Kidney capillary endothelial cell (primary cell): Measurements from ENCODE around the gene LAMC1.

Source experiments
- DNase-seq: peaks from one replicate; pipeline ENCODE4 v3.0.0-alpha.2; 2018; ENCODE audit warnings: low spot score

LAMC1 gene

GRCh38 chr1:183106746-183107145 is 83.5 kb downstream of the LAMC1 start:
- no peak for DNase-seq

- no peak for DNase-seq
These were observed 87.2 kb downstream of the LAMC1 start for GRCh38 chr1:183110326-183110880.

- no peak for DNase-seq
These were observed 91.2 kb downstream of the LAMC1 start for GRCh38 chr1:183114441-183114840.

- DNase-seq = no peak
These were observed 93.2 kb downstream of the LAMC1 start for GRCh38 chr1:183116416-183116815.

GRCh38 chr1:183121609-183122008 is 98.4 kb downstream of the LAMC1 start:
- no peak for DNase-seq

GRCh38 chr1:183124259-183124658 is 101.0 kb downstream of the LAMC1 start:
- DNase-seq = peak; percentile 32

- DNase-seq = no peak
These were observed 102.2 kb downstream of the LAMC1 start for GRCh38 chr1:183125279-183125999.

GRCh38 chr1:183126000-183126366 is 102.8 kb downstream of the LAMC1 start:
- DNase-seq = no peak

GRCh38 chr1:183126528-183126927 is 103.3 kb downstream of the LAMC1 start:
- DNase-seq = no peak

GRCh38 chr1:183129921-183130690 is 106.9 kb downstream of the LAMC1 start:
- DNase-seq = no peak

GRCh38 chr1:183131166-183131565 is 107.9 kb downstream of the LAMC1 start:
- no peak for DNase-seq

- no peak for DNase-seq
These were observed 112.1 kb downstream of the LAMC1 start for GRCh38 chr1:183135336-183135735.

GRCh38 chr1:183137782-183138181 is 114.6 kb downstream of the LAMC1 start:
- DNase-seq = no peak

GRCh38 chr1:183138301-183138700 is 115.1 kb downstream of the LAMC1 start:
- DNase-seq = no peak

GRCh38 chr1:183139281-183139942 is 116.2 kb downstream of the LAMC1 start:
- DNase-seq = peak; percentile 93

- DNase-seq = no peak
These were observed 117.4 kb downstream of the LAMC1 start for GRCh38 chr1:183140633-183141032.

- no peak for DNase-seq
These were observed 119.0 kb downstream of the LAMC1 start for GRCh38 chr1:183142171-183142570.

- DNase-seq = no peak
These were observed 120.5 kb downstream of the LAMC1 start for GRCh38 chr1:183143576-183144315.

GRCh38 chr1:183144752-183145151 is 121.5 kb downstream of the LAMC1 start:
- no peak for DNase-seq

- no peak for DNase-seq
These were observed 124.5 kb downstream of the LAMC1 start for GRCh38 chr1:183147735-183148134.

GRCh38 chr1:183148599-183148998 is 125.4 kb downstream of the LAMC1 start:
- DNase-seq = no peak

GRCh38 chr1:183149273-183149672 is 126.1 kb downstream of the LAMC1 start:
- DNase-seq = no peak
